HG03575 (cell line): ENCODE data around the gene XRCC1.
"Not testable (repeated sequence)": the region's sequence is repeated elsewhere in the genome, so short reads cannot be mapped to it uniquely, and the experiment has no call there.

ENCODE experiments used
- ATAC-seq: cut with Tn5 transposase; IDR thresholded peaks from one replicate; pipeline ENCODE4 v1.9.1; 2021; ENCODE audit not compliant: unreplicated experiment, insufficient number of reproducible peaks, low FRiP score; ENCODE audit errors: extremely low read depth

Gene XRCC1

DNA sequence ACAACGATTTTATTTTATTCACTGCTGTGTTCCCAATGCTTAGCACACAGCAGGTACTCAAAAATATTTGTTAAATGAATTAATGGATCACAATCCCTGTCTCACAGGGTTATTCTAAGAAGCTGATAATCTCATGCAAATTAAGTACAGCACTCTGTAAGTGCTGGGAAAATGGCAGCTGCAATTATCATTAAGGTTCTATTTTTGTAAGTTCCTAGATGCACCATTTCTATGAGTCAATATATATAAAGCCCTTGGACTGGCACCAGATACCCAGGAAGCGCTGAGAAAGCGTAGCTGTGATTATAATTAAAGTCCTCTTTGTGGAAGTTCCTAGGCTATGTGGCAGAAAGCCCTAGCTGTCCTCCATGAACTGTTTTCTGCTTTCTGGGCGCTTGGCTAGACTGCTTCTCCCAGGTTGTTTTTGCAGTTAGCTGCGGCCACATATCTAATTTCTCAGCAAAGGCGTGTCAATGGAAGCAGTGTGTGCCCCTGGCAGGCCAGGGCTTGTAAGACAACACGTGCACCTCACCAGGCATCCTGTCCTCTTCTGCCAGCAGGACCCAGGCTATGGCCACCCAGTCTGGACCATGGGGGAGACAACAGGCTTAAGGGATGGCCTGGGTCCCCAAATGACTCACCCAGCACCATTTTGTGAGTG is 31.4 kb upstream of the XRCC1 start:
- no peak for ATAC-seq

DNA sequence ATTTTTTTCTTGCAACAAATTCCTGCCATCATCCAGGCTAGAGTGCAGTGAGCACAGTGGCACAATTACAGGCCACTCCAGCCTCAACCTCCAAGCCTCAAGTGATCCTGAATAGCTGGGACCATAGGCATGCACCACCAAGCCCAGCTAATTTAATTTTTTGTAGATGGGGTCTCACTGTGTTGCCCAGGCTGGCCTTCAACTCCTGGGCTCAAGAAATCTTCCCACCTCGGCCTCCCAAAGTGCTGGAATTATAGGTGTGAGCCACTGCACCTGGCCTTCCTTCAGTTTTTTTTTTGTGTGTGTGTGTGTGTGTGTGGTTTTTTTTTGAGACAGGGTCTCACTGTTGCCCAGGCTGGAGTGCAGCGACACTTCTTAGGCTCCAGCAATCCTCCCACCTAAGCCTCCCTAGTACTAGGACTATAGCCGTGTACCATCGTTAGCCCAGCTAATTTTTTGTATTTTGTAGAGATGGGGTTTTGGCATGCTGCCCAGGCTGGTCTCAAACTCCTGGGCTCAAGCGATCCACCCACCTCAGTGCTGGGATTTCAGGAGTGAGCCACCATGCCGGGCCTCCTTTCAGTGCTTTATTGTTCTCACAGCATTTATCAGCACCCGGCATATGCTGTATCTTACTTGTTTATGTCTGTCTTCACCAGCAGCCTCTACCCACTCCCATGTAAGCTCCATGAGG is 30.7 kb upstream of the XRCC1 start:
- no peak for ATAC-seq

DNA sequence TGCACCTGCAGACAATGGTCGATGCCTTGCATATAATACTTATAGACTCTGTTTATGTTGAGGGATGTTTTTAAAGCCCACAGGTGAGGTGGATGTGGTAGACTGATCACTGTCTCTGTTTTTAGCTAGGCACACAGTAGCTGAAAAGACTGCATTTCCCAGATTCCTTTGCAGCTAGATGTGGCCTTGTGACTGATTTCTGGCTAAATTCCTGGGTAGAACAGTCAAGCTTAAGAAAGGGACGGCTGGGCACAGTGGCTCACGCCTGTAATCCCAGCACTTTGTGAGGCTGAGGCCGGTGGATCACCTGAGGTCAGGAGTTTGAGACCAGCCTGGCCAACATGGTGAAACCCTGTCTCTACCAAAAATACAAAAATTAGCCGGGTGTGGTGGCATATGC is 25.0 kb upstream of the XRCC1 start:
- not testable (repeated sequence) for ATAC-seq

DNA sequence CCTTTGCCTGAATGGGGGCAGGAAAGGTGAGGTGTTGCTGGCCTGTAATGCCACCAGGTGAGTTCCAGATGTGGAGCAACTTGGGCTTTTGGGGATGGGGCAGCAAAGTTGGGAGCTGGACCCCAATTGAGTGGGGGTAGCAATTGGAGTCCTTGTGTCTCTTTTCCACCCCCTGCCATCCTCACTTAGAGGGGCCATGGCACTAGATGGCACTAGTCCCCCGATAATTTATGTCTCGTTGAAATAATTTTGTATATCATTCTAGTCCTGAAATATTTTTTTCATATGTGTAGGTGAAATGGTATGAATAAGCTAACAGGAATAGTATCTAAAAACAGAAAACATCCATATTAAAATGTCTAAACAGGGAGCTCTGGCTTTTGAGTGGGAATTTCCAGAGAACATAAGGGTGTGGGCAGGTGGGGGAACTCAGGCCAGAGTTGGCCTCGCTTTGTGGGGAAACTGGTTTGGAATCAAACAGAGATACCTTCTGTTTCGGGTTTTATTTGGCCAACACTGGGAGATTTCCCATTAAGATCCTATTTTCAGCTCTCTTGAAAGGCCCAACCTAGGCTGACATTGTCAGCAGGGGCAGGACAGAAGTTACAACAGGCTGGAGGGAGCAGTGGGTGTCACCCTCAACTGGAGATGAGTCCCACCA is 24.4 kb upstream of the XRCC1 start:
- no peak for ATAC-seq

DNA sequence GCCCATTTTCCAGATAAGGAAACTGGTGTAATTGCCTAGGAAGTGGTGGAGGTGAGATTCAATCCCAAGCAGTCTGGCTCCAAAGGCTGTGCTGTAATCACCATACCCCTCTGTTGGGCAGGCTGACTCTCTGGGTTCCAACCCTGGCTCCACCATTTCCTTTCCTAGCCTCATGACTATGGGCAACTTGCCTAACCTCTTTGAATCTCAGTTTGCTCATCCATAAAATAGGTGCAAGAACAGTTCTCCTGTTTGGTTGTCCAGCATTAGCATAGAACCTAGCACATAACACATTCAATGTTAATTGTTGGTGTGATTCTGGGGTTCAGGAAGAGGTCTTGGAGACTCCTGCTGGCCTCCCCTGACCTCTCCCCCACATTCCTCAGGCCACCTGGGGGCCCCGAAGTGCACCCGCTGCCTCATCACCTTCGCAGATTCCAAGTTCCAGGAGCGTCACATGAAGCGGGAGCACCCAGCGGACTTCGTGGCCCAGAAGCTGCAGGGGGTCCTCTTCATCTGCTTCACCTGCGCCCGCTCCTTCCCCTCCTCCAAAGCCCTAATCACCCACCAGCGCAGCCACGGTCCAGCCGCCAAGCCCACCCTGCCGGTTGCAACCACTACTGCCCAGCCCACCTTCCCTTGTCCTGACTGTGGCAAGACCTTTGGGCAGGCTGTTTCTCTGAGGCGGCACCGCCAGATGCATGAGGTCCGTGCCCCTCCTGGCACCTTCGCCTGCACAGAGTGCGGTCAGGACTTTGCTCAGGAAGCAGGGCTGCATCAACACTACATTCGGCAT is 23.3 kb upstream of the XRCC1 start:
- ATAC-seq = no peak

DNA sequence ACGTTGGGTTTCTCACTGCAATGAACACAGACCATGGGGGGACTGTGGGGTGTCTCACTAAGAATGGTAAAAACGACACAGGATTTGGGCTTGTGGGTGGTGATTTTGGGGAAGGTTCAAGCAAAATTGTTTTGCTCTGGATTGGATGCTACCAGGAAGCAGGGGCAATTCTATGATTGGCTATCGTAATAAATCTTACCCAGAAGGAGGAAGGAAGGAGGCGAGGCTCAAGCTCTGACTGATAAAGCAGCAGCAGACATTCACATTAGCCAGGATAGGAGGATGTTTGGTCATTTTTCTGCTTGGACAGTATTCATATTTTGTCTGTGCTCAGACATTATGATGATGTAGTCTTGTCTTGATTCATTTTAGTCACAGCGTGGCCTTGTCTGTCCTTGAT is 22.5 kb upstream of the XRCC1 start:
- no peak for ATAC-seq

DNA sequence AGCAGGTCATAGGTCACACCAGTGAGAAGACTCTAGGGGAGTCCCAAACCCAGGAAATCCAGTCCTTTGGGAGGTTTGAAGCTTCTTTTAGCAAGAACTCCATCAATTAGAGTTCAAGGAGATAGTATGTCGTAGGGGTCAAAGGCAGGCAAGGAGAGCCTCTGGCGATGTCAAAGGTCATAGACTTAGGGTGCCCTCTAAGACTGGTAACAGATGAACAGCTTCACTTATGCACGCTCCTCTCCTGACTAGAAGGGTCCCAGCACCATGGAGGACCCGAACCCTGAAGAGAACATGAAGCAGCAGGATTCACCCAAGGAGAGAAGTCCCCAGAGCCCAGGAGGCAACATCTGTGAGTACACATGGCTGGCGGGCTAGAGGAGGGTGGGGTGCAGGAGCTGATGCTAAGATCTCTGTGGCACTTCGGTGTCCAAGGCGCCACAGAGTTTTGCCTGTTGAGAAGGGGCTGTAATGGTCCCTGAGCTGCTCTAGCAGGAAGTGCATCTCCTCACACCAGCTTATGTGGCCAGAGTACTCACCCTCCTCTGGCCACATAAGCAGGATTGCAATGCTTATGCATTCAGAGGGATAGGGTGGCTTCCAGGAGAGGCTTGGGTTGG is 21.6 kb upstream of the XRCC1 start:
- ATAC-seq = no peak

DNA sequence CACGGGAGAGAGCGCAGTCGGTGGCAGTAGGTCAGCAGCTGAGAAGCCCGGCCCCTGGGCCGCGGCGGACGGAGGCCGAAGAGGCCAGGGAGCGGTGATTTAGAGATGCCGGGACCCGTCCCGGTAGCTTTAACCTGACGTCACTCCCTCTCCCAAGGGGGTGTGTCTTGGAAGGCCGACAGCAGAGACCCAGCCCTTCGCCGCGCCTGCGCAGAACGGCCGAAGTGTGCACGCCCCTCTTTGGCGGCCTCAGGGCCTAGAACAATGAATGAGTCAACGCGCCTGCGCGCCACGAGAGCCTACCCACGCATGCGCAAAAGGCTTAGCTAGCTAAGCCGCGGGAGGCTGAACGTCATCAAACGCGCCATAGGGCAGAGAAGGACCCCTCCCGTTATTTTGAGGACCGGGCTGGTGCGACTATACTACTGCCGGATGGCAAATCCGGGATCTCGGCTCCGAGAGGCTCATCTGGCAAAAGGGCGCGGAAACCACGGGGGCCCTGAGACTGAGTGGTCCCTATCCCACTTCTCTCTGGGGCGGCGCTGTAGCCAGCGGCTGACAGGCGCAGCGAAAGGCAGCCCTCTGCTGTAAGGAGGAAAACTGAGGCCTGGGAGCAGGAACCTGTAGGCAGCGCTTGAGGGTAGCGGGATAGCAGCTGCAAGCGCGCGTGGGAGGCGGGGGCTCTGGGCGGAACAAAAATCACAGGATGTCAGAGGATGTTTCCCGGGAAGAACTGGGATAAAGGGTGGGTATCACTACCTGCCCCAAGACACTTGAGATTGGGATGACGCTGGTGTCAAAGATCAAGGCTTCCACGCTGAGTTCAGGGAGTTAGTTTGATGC is 20.9 kb upstream of the XRCC1 start, which contains the start of the genes IRGQ and ZNF576:
Gene IRGQ, minus strand, starts transcription at position 136 of the 843 bp plus-strand sequence. CDS start 796 bp downstream, outside the sequence.
Gene ZNF576, plus strand, starts transcription at position 597 of the 843 bp plus-strand sequence. CDS start 514 bp downstream, outside the sequence.
- peak; percentile 38 for ATAC-seq

DNA sequence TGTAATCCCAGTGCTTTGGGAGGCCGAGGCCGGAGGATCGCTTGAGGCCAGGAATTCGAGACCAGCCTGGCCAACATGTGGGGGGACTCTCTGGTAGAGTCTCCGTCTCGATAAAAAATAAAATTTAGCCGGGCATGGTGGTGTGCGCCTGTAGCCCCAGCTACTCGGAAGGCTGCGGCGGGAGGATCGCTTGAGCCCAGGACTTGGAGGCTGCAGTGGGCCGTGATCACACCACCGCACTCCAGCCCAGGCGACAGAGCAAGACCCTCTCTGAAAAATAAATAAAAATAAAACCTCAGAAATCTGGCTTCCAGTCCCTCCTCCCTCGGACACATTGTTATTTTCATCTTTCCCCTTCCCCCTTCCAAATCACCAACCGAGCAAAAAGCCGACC is 20.3 kb upstream of the XRCC1 start:
- no peak for ATAC-seq

DNA sequence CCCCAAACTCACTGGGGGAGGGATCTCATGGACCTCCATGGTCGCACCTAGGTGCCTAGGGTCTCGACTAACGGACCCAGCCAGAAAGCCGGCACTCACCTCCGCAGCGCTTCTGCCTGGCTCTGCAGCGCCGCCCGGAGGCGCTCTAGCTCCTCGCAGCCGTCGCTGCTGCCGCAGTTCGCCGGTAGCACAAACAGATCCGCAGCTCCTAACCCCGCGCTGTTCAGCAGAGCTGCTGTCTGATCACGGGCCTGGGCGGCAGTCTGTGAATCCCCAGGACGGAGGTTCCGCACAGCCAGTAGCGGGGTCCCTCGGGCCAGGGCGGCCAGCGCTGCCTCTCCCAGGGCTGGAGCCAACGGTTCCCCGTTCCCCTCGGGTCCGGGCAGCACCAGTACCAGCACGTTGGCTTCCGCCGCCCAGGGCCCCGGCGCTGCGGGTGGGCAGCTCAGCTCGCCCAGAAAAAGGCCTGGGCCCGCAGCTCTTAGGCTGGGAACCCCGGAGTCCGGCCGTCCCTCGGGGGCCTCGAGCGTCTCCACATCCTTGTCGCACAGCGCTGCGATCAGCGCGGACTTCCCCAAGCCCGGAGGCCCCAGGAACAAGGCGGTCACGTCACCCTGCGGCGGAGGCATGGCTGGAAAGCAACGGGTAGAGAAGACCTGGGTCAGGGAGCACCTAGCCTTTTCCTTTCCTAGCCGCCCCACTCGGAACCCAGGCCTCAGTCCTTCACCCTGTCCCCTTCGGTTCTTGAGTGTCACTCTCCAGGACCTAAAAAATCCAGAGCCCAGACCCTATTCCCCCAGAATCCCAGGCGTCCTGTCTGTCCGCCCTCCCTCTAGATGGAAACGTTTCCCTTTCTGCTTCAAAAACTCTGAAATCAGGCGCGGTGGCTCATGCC is 19.6 kb upstream of the XRCC1 start:
- no peak for ATAC-seq

DNA sequence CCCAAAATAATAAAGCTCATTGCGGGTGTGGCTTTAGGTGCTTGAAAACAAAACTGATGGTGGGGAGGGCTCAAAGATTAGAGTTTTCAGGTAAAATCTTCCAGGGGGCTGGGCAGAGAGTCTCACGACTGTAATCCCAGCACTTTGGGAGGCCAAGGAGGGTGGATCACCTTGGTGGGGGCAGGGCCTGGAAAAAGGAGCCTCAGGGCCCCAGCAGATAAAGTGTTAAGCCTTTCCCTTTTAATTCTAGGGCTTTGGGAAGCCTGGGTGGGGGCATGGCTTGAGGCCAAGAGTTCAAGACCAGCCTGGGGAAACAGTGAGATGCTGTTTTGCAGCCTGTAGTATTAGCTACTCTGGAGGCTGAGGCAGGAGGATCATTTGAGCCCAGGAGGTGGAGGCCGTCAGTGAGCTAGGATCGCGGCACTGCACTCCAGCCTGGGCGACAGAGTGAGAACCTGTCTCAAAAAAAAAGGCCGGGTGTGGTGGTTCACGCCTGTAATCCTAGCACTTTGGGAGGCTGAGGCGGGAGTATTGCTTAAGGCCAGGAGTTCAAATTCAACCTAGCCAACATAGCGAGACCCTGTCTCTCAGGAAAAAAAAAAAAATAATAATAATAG is 18.9 kb upstream of the XRCC1 start:
- no peak for ATAC-seq

DNA sequence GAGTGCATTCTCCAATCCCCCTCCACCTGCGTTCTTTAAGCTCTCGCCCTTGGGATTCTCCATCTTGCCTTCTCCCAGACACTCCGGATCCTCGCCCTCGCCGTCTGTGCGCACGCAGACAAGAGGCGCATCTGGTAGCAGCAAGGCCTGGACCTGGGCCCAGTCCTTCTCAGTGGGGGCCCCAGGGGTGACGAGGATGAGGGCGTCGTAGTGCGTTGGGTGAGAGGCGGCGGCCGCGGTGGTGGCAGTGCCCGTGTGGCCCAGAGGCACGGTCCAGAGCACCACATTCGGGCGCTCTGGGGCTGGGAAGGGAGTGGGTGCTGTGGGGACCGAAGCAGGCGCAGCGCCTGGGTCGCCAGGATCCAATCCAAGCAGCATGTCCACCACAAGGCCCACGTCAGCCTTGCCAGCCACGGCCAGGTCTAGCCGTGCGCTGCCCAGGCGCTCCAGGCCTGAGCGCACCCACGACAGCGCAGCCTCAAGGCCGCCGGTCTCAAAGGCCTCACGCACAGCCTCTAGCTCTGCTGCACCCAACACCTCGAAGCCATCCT is 17.5 kb upstream of the XRCC1 start:
- no peak for ATAC-seq

DNA sequence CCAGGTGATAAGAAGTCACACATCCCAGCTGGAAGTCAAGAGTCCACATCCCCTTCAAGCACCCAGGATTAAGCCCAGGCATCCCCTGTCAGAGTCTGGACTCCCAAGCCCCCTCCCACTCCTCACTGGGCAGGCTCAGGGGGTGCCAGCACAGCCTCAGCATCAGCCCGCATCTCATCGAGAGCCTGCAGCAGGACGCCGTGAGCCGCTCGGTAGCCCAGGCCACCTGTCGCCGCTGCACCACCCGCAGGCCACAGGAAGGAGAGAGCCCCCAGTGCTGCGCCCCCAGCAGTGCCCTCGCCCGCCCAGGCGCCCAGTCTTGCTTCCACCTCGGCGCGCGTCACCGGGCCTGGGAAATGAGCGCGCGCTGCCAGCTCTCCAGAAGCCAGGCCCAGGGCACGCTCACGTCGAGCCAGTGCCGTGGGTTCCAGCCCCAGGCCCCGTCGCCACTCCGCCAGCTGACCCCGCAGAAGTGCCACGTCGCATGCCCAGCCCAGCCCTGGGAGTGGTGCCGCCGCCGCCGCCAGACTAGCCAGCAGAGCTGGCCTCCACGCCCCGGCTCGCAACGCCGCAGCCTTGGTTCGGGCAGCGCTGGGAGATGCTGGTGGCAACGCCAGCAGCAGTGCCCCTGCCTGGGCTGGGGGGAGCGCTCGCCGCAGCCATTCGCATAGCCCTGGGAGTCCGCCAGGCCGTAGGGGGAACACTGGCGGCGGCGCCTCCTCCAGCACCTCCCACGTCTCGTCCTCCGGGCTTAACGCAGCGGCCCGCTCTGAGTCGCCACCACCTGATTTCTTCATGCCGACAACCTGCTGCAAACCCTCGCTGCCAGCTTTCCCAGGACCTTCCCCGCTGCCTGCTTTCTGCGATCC is 16.8 kb upstream of the XRCC1 start:
- ATAC-seq = no peak

DNA sequence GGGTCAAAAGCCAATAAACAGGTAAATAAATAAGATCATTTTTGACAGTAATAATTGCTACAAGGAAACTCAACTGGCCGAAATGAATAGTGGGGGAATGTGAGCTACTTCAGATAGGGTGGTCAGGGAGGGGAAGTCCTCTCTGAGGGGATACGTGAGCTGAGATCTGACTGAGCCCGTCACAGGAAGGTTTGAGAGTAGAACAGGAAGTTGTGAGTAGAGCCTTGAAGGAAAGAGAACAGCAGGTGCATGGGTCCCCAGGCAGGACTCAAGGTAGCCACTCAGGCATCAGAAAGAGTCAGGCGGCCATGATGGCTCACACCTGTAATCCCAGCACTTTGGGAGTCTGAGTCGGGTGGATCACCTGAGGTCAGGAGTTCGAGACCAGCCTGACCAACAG is 14.4 kb upstream of the XRCC1 start:
- no peak for ATAC-seq

DNA sequence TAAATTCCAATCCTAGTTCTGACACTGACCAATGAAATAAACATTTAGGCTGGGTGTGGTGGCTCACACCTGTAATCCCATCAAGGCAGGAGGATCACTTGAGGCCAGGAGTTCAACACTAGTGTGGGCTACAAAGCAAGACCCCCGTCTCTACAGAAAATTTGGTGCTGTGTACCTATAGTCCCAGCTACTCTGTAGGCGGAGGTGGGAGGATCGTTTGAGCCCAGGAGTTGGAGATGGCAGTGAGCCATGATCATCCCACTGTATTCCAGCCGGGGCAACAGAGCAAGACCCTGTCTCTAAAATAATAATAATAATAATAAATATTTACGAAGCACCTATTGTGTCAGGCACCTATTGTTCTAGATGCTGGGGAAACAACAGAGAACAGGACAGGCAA is 13.9 kb upstream of the XRCC1 start:
- ATAC-seq = no peak

DNA sequence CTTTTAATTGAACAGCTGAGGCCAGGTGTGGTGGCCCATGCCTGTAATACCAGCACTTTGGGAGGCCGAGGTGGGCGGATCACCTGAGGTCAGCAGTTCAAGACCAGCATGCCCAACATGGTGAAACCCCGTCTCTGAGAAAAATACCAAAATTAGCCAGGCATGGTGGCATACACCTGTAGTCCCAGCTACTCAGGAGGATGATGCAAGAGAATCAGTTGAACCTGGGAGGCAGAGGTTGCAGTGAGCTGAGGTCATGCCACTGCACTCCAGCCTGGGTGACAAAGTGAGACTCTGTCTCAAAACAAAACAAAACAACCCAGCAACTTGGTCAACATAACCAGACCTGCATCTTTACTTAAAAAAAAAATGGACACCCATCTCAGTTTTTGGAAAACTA is 11.7 kb upstream of the XRCC1 start:
- ATAC-seq = not testable (repeated sequence)
